ENCODE results near the gene PCLAF.
A peak's percentile ranks its signal among the peaks of the same experiment; 100 is the strongest.
"Not testable (repeated sequence)": the region's sequence is repeated elsewhere in the genome, so short reads cannot be mapped to it uniquely, and the experiment has no call there.

The PCLAF gene

GRCh38 chr15:64361259-64361658 is 20.0 kb downstream of the PCLAF start:
- no peak for DNase-seq

- DNase-seq: no peak
These were observed 24.6 kb downstream of the PCLAF start for GRCh38 chr15:64356710-64357040.

- DNase-seq: peak; percentile 92
These were observed 25.1 kb downstream of the PCLAF start, which contains the start of gene CSNK1G1 for GRCh38 chr15:64355944-64356709. TSS of gene CSNK1G1 (minus strand) at chr15:64356173. CDS start at chr15:64300499, 55,674 bp downstream.

- peak; percentile 10 for DNase-seq
These were observed 25.8 kb downstream of the PCLAF start for GRCh38 chr15:64355348-64355943.

- no peak for DNase-seq
These were observed 26.4 kb downstream of the PCLAF start for GRCh38 chr15:64354688-64355344.

- DNase-seq: no peak
These were observed 30.0 kb downstream of the PCLAF start for GRCh38 chr15:64351265-64351664.

- DNase-seq: no peak
These were observed 31.9 kb downstream of the PCLAF start for GRCh38 chr15:64349375-64349774.

GRCh38 chr15:64348455-64348854 is 32.8 kb downstream of the PCLAF start:
- no peak for DNase-seq

- not testable (repeated sequence) for DNase-seq
These were observed 35.0 kb downstream of the PCLAF start for GRCh38 chr15:64346242-64346641.

GRCh38 chr15:64344651-64345294 is 36.5 kb downstream of the PCLAF start:
- DNase-seq: no peak

GRCh38 chr15:64343841-64344240 is 37.4 kb downstream of the PCLAF start:
- no peak for DNase-seq

GRCh38 chr15:64343222-64343621 is 38.0 kb downstream of the PCLAF start:
- no peak for DNase-seq

GRCh38 chr15:64341961-64342360 is 39.3 kb downstream of the PCLAF start:
- no peak for DNase-seq

- no peak for DNase-seq
These were observed 40.9 kb downstream of the PCLAF start for GRCh38 chr15:64340355-64340754.

GRCh38 chr15:64337761-64338160 is 43.5 kb downstream of the PCLAF start:
- DNase-seq: no peak

- DNase-seq: peak; percentile 26
These were observed 47.0 kb downstream of the PCLAF start for GRCh38 chr15:64333986-64334929.

GRCh38 chr15:64333516-64333915 is 47.7 kb downstream of the PCLAF start:
- DNase-seq: no peak

GRCh38 chr15:64331668-64332067 is 49.6 kb downstream of the PCLAF start:
- DNase-seq: not testable (repeated sequence)

- not testable (repeated sequence) for DNase-seq
These were observed 54.3 kb downstream of the PCLAF start for GRCh38 chr15:64326975-64327374.

- not testable (repeated sequence) for DNase-seq
These were observed 54.8 kb downstream of the PCLAF start for GRCh38 chr15:64326458-64326857.

- no peak for DNase-seq
These were observed 56.9 kb downstream of the PCLAF start for GRCh38 chr15:64324165-64324877.

GRCh38 chr15:64315216-64315615 is 66.0 kb downstream of the PCLAF start:
- DNase-seq: no peak
